ENCODE measurements around the gene SLC6A11.

GRCh38 chr3:10939556-10939955 is 123.5 kb downstream of the SLC6A11 start:
- TF ChIP-seq CTCF (IDR thresholded peaks at IDR 0.05): no peak
- no peak for TF ChIP-seq POLR2A (IDR thresholded peaks at IDR 0.05)
